ENCODE measurements around the gene UBE2G1.
A peak's percentile ranks its signal among the peaks of the same experiment; 100 is the strongest.
"Not testable (repeated sequence)": the region's sequence is repeated elsewhere in the genome, so short reads cannot be mapped to it uniquely, and the experiment has no call there.

UBE2G1 gene

GRCh38 chr17:4362141-4362540 is 4.3 kb downstream of the UBE2G1 start:
- peak; percentile 37 for DNase-seq (ENCODE audit: low read depth)
- TF ChIP-seq CTCF (conservative IDR thresholded peaks at IDR 0.05; ENCODE audit: low read depth, low read length): peak; percentile 42

DNA sequence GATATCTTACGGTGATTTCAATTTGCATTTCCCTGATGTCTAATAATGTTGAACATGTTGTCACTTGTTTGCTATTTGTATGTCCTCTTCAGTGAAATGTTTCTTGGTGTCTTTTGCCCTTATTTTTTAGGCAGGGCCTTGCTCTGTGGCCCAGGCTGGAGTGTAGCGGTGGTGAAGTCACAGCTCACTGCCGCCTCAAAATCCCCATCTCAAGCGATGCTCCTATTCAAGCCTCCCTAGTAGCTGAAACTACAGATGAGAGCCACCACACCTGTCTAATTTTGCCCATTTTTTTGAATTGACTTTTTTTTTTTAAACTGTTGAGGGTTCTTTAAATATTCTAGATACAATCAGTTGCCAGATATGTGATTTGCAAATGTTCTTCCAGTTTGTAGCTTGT is 8.3 kb downstream of the UBE2G1 start:
- no peak for DNase-seq (ENCODE audit: low read depth)
- H3K4me3 ChIP-seq (ENCODE audit: low read depth, low read length): no peak overlapping the region
- TF ChIP-seq CTCF (conservative IDR thresholded peaks at IDR 0.05; ENCODE audit: low read depth, low read length): no peak

More at GRCh38 chr17:4362141-4362540, 4.3 kb downstream of the UBE2G1 start:
- no peak overlapping the region for H3K4me3 ChIP-seq (ENCODE audit: low read depth, low read length)

DNA sequence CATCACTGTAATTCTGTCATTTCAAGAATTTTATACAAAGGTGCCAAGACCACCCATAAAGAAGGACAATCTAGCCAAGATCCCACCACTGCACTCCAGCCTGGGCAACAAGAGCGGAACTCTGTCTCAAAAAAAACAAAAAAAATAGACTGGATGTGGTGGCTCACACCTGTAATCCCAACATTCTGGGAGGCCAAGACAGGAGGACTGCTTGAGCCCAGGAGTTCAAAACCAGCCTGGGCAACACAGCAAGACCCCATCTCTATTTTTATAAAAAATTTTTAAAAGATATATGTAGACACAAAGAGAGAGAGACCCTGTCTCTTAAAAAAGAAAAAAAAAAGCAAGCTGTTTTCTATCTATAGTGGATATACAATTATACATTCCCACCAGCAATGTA is 8.8 kb downstream of the UBE2G1 start:
- no peak for TF ChIP-seq CTCF (conservative IDR thresholded peaks at IDR 0.05; ENCODE audit: low read depth, low read length)
- no peak overlapping the region for H3K4me3 ChIP-seq (ENCODE audit: low read depth, low read length)
- no peak for DNase-seq (ENCODE audit: low read depth)

GRCh38 chr17:4357030-4357628 is 9.3 kb downstream of the UBE2G1 start:
- DNase-seq (ENCODE audit: low read depth): peak; percentile 28
- TF ChIP-seq CTCF (conservative IDR thresholded peaks at IDR 0.05; ENCODE audit: low read depth, low read length): peak; percentile 13
- no peak overlapping the region for H3K4me3 ChIP-seq (ENCODE audit: low read depth, low read length)

GRCh38 chr17:4354862-4355514 is 11.5 kb downstream of the UBE2G1 start:
- no peak for DNase-seq (ENCODE audit: low read depth)
- no peak overlapping the region for H3K4me3 ChIP-seq (ENCODE audit: low read depth, low read length)
- TF ChIP-seq CTCF (conservative IDR thresholded peaks at IDR 0.05; ENCODE audit: low read depth, low read length): no peak

DNA sequence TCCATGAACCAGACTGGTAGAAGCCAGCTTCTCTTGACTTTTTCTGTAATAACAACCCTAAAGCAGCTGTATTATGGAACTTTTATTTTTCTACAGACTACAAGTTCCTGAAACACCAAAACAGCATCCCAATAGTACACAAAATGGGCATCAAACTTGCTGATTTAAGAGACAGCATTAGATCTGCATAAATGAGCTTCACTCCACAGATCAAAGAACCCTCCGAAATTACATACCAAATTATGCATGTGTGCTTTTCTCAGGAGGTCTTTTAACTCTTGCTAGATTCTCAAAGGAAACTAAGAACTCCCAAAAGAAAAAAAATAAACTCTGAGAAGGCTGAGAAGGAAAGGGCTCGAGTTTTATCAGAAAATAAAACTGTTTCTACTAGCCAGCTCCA is 12.3 kb downstream of the UBE2G1 start:
- no peak overlapping the region for H3K4me3 ChIP-seq (ENCODE audit: low read depth, low read length)
- DNase-seq (ENCODE audit: low read depth): no peak
- TF ChIP-seq CTCF (conservative IDR thresholded peaks at IDR 0.05; ENCODE audit: low read depth, low read length): no peak

GRCh38 chr17:4350214-4350613 is 16.3 kb downstream of the UBE2G1 start:
- H3K4me3 ChIP-seq (ENCODE audit: low read depth, low read length); DNase-seq (ENCODE audit: low read depth): not testable (repeated sequence)

Data from choroid plexus epithelial cell (primary cell).